Left ventricle myocardium inferior (tissue), 1 donor: ENCODE measurements around the gene TEDDM1. TPM values are rescaled to one million over a fixed set of nuclear protein-coding genes. Genes with fewer than 3 reads are reported as not detected.

Experiments
- DNase-seq: peaks from one replicate; pipeline ENCODE4 v3.0.0-alpha.2; 2020
- H3K27ac ChIP-seq: fragments of 200-600 bp; replicated peaks from 2 replicates; pipeline ENCODE4 v1.8.0; 2021
- H3K27me3 ChIP-seq: fragments of 200-600 bp; 2 replicates; pipeline ENCODE4 v1.8.0; 2021; ENCODE audit warnings: low read depth
- H3K36me3 ChIP-seq: fragments of 200-600 bp; 2 replicates; pipeline ENCODE4 v1.8.0; 2021
- H3K4me1 ChIP-seq: fragments of 200-600 bp; 2 replicates; pipeline ENCODE4 v1.8.0; 2021
- H3K4me3 ChIP-seq: fragments of 200-600 bp; 2 replicates; pipeline ENCODE4 v1.8.0; 2021; ENCODE audit warnings: mild to moderate bottlenecking, moderate library complexity
- H3K9me3 ChIP-seq: fragments of 200-600 bp; replicated peaks from 2 replicates; pipeline ENCODE4 v1.8.0; 2021
- CTCF ChIP-seq: fragments of 200-600 bp; IDR thresholded peaks from 2 replicates; pipeline ENCODE4 v1.8.0; 2021; ENCODE audit warnings: antibody characterized with exemption, mild to moderate bottlenecking, borderline replicate concordance
- intact Hi-C: fragments of 100-400 bp; cut with micrococcal nuclease; formaldehyde crosslinking; loops from one replicate; pipeline ENCODE4 v1.11.0; 2022
- total RNA-seq: library from RNA; stranded (reverse); fragmentation: NEBNext Ultra II Directional; extraction: Animal tissue kit (Norgen Biotek cat#: 25700); gene quantifications from one replicate; pipeline ENCODE4 v1.2.1, GENCODE V29; 2021
- donor health status: DM: no; HTN: yes; CAD: no; lungs with severe emphysema.

Gene TEDDM1
- total RNA-seq, 1 donor from 2014 or later: not detected

GRCh38 chr1:182376936-182377574 is 23.4 kb downstream of the TEDDM1 start:
- intact Hi-C loops: no loop called here
- Histone ChIP-seq H3K36me3 (peaks cover 4% of the 10 kb centered on the region), H3K9me3 (no peaks in the 10 kb centered on the region), H3K27ac (no peak overlapping the region), H3K4me1 (peaks cover 8% of the 10 kb centered on the region), H3K27me3 (no peaks in the 10 kb centered on the region), H3K4me3 (no peak overlapping the region)
- no peak for TF ChIP-seq CTCF
- DNase-seq: no peak

GRCh38 chr1:182374101-182374834 is 26.2 kb downstream of the TEDDM1 start:
- Histone ChIP-seq H3K36me3 (no peaks in the 10 kb centered on the region), H3K9me3 (no peaks in the 10 kb centered on the region), H3K4me3 (no peak overlapping the region), H3K4me1 (peaks cover 8% of the 10 kb centered on the region), H3K27me3 (no peaks in the 10 kb centered on the region), H3K27ac (no peak overlapping the region)
- intact Hi-C loops: no loop called here
- no peak for TF ChIP-seq CTCF
- DNase-seq: no peak

GRCh38 chr1:182370532-182370931 is 29.9 kb downstream of the TEDDM1 start:
- H3K9me3 ChIP-seq: no peaks in the 10 kb centered on the region
- no peaks in the 10 kb centered on the region for H3K27me3 ChIP-seq
- TF ChIP-seq CTCF: no peak
- H3K4me1 ChIP-seq: peaks cover 12% of the 10 kb centered on the region
- no peak overlapping the region for H3K4me3 ChIP-seq
- intact Hi-C loops: no loop called here
- no peak for DNase-seq
- no peak overlapping the region for H3K27ac ChIP-seq
- H3K36me3 ChIP-seq: no peaks in the 10 kb centered on the region

DNA sequence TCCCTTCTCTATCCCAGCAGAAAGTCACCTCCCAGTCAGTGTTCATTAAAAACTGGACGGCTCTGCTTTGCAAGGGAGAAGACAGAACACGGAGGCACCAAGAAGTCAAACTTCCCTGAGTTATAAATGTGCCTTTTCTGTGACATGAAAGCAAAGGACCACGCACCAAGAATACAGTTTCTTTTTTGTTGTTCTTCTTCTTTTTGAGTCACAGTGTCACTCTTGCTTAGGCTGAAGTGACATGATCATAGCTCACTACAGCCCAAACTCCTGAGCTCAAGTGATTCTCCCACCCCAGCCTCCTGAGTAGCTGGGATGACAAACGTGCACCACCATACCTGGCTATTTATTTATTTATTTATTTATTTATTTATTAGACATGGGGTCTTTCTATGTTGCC is 31.6 kb downstream of the TEDDM1 start:
- Histone ChIP-seq H3K36me3 (no peaks in the 10 kb centered on the region), H3K27me3 (no peaks in the 10 kb centered on the region), H3K9me3 (no peaks in the 10 kb centered on the region), H3K4me3 (no peak overlapping the region), H3K27ac (no peak overlapping the region), H3K4me1 (peaks cover 12% of the 10 kb centered on the region)
- DNase-seq: no peak
- intact Hi-C loops: no loop called here
- TF ChIP-seq CTCF: no peak

- H3K27me3 ChIP-seq: no peaks in the 10 kb centered on the region
- H3K27ac ChIP-seq: no peak overlapping the region
- DNase-seq: no peak
- no peak for TF ChIP-seq CTCF
- no peak overlapping the region for H3K4me3 ChIP-seq
- intact Hi-C loops: no loop called here
- H3K36me3 ChIP-seq: no peaks in the 10 kb centered on the region
- H3K4me1 ChIP-seq: peaks cover 15% of the 10 kb centered on the region
- H3K9me3 ChIP-seq: no peaks in the 10 kb centered on the region
These were observed 32.1 kb downstream of the TEDDM1 start for GRCh38 chr1:182368358-182368757.
